Neural progenitor cell (in vitro differentiated cells): Measurements from ENCODE around the gene RELB. TPM values are rescaled to one million over a fixed set of nuclear protein-coding genes. Genes with fewer than 3 reads are reported as not detected.

Experiments used
- DNase-seq: peaks from one replicate; pipeline ENCODE4 v3.0.0-alpha.2; 2016; ENCODE audit warnings: low spot score
- H2AFZ ChIP-seq: fragments of 200-600 bp; sonication (generic); replicated peaks from 2 replicates; pipeline ENCODE4 v1.6.1; 2016; ENCODE audit warnings: antibody characterized with exemption
- H3F3A ChIP-seq: fragments of 200-600 bp; sonication (generic); 2 replicates; pipeline ENCODE4 v1.6.1; 2016; ENCODE audit warnings: antibody characterized with exemption, low read depth
- H3K27ac ChIP-seq: fragments of 200-600 bp; sonication (generic); 2 replicates; pipeline ENCODE4 v1.5.1; 2016; ENCODE audit warnings: mild to moderate bottlenecking
- H3K27me3 ChIP-seq: fragments of 200-600 bp; sonication (generic); 2 replicates; pipeline ENCODE4 v1.6.1; 2016; ENCODE audit warnings: mild to moderate bottlenecking, moderate library complexity
- H3K36me3 ChIP-seq: fragments of 200-600 bp; sonication (generic); 2 replicates; pipeline ENCODE4 v1.5.1; 2016
- H3K4me1 ChIP-seq: fragments of 200-600 bp; sonication (generic); 2 replicates; pipeline ENCODE4 v1.6.1; 2016; ENCODE audit warnings: mixed run types
- H3K4me2 ChIP-seq: fragments of 200-600 bp; sonication (generic); 2 replicates; pipeline ENCODE4 v1.6.1; 2016
- H3K4me3 ChIP-seq: fragments of 200-600 bp; sonication (generic); 2 replicates; pipeline ENCODE4 v1.5.1; 2016
- H3K79me2 ChIP-seq: fragments of 200-600 bp; sonication (generic); 2 replicates; pipeline ENCODE4 v1.6.1; 2016; ENCODE audit warnings: low read depth
- H3K9ac ChIP-seq: fragments of 200-600 bp; sonication (generic); 2 replicates; pipeline ENCODE4 v1.6.1; 2016
- H3K9me3 ChIP-seq: fragments of 200-600 bp; sonication (generic); 2 replicates; pipeline ENCODE4 v1.5.1; 2016; ENCODE audit warnings: low read depth
- H4K20me1 ChIP-seq: fragments of 200-600 bp; sonication (generic); 2 replicates; pipeline ENCODE4 v1.6.1; 2016; ENCODE audit warnings: low read depth
- H3K27ac Mint-ChIP-seq: 3 replicates; pipeline ENCODE4 v1.8.0; 2021; ENCODE audit warnings: mixed read lengths
- H3K27me3 Mint-ChIP-seq: 2 replicates; pipeline ENCODE4 v1.8.0; 2022; ENCODE audit warnings: low read depth, mild to moderate bottlenecking, inconsistent platforms, moderate library complexity, mixed read lengths; ENCODE audit not compliant: insufficient read depth
- H3K36me3 Mint-ChIP-seq: 3 replicates; pipeline ENCODE4 v1.8.0; 2021; ENCODE audit warnings: mixed read lengths
- H3K4me1 Mint-ChIP-seq: 3 replicates; pipeline ENCODE4 v1.8.0; 2021; ENCODE audit warnings: mixed read lengths
- H3K4me3 Mint-ChIP-seq: 3 replicates; pipeline ENCODE4 v1.8.0; 2021; ENCODE audit warnings: mild to moderate bottlenecking, moderate library complexity, mixed read lengths
- H3K9me3 Mint-ChIP-seq: 3 replicates; pipeline ENCODE4 v1.8.0; 2020; ENCODE audit warnings: mixed read lengths
- EZH2 ChIP-seq: fragments of 200-600 bp; sonication (generic); IDR thresholded peaks from 2 replicates; pipeline ENCODE4 v1.6.1; 2017; ENCODE audit warnings: antibody characterized with exemption, mild to moderate bottlenecking, moderate library complexity
- EZH2phosphoT487 ChIP-seq: fragments of 200-600 bp; sonication (generic); IDR thresholded peaks from 2 replicates; pipeline ENCODE4 v1.6.1; 2017; ENCODE audit warnings: antibody characterized with exemption
- total RNA-seq: library from RNA; depleted of rRNA; stranded (reverse); fragments of >200 nt; gene quantifications from 2 replicates; pipeline ENCODE4 v1.2.3, GENCODE V29; 2015; ENCODE audit warnings: low replicate concordance
- TF ChIP-seq, protein P1 (sequence below): fragments of 200-600 bp; sonication (generic); IDR thresholded peaks from 2 replicates; pipeline ENCODE4 v1.5.1; 2017; ENCODE audit warnings: antibody characterized with exemption, mild to moderate bottlenecking

The RELB gene
- total RNA-seq, 1 donor from 2014 or later = 0.43 TPM

DNA sequence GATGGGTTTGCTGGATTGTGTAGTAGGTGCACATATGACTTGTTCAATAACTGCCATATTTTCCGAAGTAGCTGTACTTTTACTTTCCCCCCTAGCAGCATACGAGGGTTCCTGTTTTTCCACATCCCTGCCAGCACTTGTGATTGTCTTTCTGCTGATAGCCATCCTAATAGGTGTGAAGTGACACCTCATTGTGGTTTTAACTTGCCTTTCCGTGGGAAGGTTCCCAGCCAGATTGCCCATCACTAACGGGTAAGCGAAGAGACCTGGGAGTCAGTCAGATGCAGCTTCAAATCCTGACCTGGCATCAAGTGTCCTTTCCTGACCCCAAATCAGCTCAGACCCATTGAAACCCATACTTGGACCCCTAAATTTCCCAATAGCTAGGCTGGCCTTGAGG is 41.6 kb upstream of the RELB start:
- no peaks in the 10 kb centered on the region for H3K9me3 ChIP-seq
- no peak overlapping the region for H2AFZ ChIP-seq
- Mint-ChIP-seq H3K4me1 (peaks cover 24% of the 10 kb centered on the region), H3K36me3 (peaks cover 11% of the 10 kb centered on the region), H3K27ac (peak overlapping the region; percentile 63), H3K9me3 (no peaks in the 10 kb centered on the region), H3K27me3 (peaks cover 4% of the 10 kb centered on the region), H3K4me3 (peak overlapping the region; percentile 38)
- H3K36me3 ChIP-seq = no peaks in the 10 kb centered on the region
- no peak overlapping the region for H3K4me2 ChIP-seq
- no peaks in the 10 kb centered on the region for H3K27me3 ChIP-seq
- peaks cover 3% of the 10 kb centered on the region for H3F3A ChIP-seq
- no peak for DNase-seq
- no peak overlapping the region for H3K27ac ChIP-seq
- peaks cover 7% of the 10 kb centered on the region for H3K4me1 ChIP-seq
- H3K79me2 ChIP-seq = peaks cover 56% of the 10 kb centered on the region
- TF ChIP-seq, protein P1, sequence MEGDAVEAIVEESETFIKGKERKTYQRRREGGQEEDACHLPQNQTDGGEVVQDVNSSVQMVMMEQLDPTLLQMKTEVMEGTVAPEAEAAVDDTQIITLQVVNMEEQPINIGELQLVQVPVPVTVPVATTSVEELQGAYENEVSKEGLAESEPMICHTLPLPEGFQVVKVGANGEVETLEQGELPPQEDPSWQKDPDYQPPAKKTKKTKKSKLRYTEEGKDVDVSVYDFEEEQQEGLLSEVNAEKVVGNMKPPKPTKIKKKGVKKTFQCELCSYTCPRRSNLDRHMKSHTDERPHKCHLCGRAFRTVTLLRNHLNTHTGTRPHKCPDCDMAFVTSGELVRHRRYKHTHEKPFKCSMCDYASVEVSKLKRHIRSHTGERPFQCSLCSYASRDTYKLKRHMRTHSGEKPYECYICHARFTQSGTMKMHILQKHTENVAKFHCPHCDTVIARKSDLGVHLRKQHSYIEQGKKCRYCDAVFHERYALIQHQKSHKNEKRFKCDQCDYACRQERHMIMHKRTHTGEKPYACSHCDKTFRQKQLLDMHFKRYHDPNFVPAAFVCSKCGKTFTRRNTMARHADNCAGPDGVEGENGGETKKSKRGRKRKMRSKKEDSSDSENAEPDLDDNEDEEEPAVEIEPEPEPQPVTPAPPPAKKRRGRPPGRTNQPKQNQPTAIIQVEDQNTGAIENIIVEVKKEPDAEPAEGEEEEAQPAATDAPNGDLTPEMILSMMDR = no peak
- no peak for TF ChIP-seq EZH2phosphoT487
- TF ChIP-seq EZH2 = no peak
- H4K20me1 ChIP-seq = peaks cover 47% of the 10 kb centered on the region
- no peak overlapping the region for H3K9ac ChIP-seq
- no peak overlapping the region for H3K4me3 ChIP-seq

DNA sequence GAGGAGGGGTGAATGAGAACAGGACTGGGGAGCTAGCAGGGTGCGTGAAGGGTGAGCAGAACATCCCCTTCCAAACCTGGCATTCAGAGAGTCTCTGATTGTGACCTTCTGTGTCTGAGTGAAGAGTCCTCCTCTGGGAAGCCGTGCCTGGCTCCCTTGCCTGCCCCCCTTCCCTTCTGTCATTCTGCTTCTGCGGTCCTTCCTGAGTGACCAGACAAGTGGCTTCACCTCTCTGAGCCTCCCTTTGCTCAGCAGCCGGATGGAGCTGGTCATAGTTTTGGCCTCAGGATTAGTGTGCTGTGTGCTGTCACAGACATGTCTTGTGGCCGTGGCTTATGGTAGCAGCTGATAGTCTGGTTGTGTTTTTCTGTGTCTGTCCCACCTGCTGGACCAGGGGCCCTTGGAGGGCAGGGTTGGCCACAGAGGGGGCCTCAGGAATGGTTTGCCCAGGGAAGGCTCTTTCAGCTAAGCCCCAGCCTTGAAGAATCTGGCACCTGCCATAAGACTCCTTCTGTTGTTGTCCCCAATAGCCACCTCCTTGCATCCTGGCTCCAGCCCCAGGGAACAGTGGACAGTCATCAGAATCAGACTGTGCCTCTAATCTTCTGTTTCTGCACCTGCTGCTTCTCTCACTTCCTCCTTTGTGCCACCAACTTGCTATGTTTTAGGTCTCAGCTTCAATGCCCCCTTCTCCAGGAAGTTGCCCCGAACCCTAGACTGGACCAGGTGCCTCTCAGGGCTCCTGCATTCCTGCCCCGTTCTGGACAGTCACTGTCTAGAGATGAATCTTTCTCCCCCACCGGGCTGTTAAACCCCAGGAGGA is 40.1 kb upstream of the RELB start:
- H3K36me3 ChIP-seq = no peaks in the 10 kb centered on the region
- H3K27me3 ChIP-seq = no peaks in the 10 kb centered on the region
- no peak overlapping the region for H3K4me3 ChIP-seq
- TF ChIP-seq, protein P1 = no peak
- TF ChIP-seq EZH2 (no peak), EZH2phosphoT487 (no peak)
- no peaks in the 10 kb centered on the region for H3K9me3 ChIP-seq
- Mint-ChIP-seq H3K4me3 (no peak overlapping the region), H3K27ac (no peak overlapping the region), H3K27me3 (peaks cover 2% of the 10 kb centered on the region), H3K36me3 (peaks cover 14% of the 10 kb centered on the region), H3K9me3 (no peaks in the 10 kb centered on the region), H3K4me1 (peaks cover 14% of the 10 kb centered on the region)
- H3K27ac ChIP-seq = no peak overlapping the region
- H4K20me1 ChIP-seq = peaks cover 39% of the 10 kb centered on the region
- no peak for DNase-seq
- no peak overlapping the region for H3K9ac ChIP-seq
- H2AFZ ChIP-seq = no peak overlapping the region
- no peaks in the 10 kb centered on the region for H3F3A ChIP-seq
- H3K79me2 ChIP-seq = peaks cover 47% of the 10 kb centered on the region
- no peak overlapping the region for H3K4me2 ChIP-seq
- H3K4me1 ChIP-seq = peaks cover 3% of the 10 kb centered on the region

DNA sequence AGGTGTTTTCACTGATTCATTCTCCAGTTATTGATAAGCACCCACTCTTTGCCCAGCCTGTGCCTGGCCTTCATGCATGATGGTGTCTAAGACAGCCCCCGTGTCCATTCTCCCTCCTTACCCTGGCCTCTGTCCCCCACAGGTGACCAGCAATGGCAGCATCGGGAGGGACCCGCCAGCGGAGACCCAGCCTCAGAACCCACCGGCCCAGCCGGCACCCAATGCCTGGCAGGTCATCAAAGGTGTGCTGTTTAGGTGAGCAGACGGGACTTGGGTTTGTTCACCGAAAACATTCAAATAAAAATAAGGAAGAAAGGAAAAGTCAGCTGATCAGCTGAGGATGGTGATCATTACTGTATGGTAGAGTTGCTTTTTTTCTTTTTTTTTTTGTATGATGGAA is 39.4 kb upstream of the RELB start:
- Mint-ChIP-seq H3K27ac (no peak overlapping the region), H3K27me3 (peaks cover 2% of the 10 kb centered on the region), H3K4me1 (peaks cover 7% of the 10 kb centered on the region), H3K36me3 (peaks cover 14% of the 10 kb centered on the region), H3K4me3 (no peak overlapping the region), H3K9me3 (no peaks in the 10 kb centered on the region)
- no peak overlapping the region for H2AFZ ChIP-seq
- no peak overlapping the region for H3K27ac ChIP-seq
- peaks cover 40% of the 10 kb centered on the region for H3K79me2 ChIP-seq
- no peaks in the 10 kb centered on the region for H3K36me3 ChIP-seq
- DNase-seq = no peak
- TF ChIP-seq EZH2 (no peak), EZH2phosphoT487 (no peak)
- TF ChIP-seq, protein P1 = no peak
- no peak overlapping the region for H3K4me2 ChIP-seq
- H3F3A ChIP-seq = no peaks in the 10 kb centered on the region
- no peaks in the 10 kb centered on the region for H3K27me3 ChIP-seq
- H3K4me3 ChIP-seq = no peak overlapping the region
- H3K9me3 ChIP-seq = no peaks in the 10 kb centered on the region
- H3K4me1 ChIP-seq = no peaks in the 10 kb centered on the region
- no peak overlapping the region for H3K9ac ChIP-seq
- H4K20me1 ChIP-seq = peaks cover 32% of the 10 kb centered on the region
